ENCODE measurements around the gene ITPRID1. TPM values are rescaled to one million over a fixed set of nuclear protein-coding genes. Genes with fewer than 3 reads are reported as not detected.
"Not testable (repeated sequence)": the region's sequence is repeated elsewhere in the genome, so short reads cannot be mapped to it uniquely, and the experiment has no call there.

ITPRID1 gene
- polyA plus RNA-seq (2013, experiment 1 of 2), result 0.80 TPM
- 0.32 TPM for polyA plus RNA-seq (2013, experiment 2 of 2)

GRCh38 chr7:31513790-31514189 is at the start of gene ITPRID1:
ITPRID1 (plus strand) TSS chr7:31514090; CDS start chr7:31553025, 38,935 bp downstream.
- H3K9ac ChIP-seq (ENCODE audit: low read depth, low read length), result no peak within 1 kb of the TSS
- H3K36me3 ChIP-seq (ENCODE audit: insufficient read depth, low read length), result no peaks in the 10 kb centered on the region
- H3K4me1 ChIP-seq (ENCODE audit: insufficient read depth, low read length), result no peaks in the 10 kb centered on the region
- no peak within 1 kb of the TSS for H3K27ac ChIP-seq (ENCODE audit: low read depth, low read length)
- H3K4me3 ChIP-seq (ENCODE audit: low read length), result no peak within 1 kb of the TSS
- H3K27me3 ChIP-seq (ENCODE audit: insufficient read depth, low read length), result no peaks in the 10 kb centered on the region
- H3K9me3 ChIP-seq (ENCODE audit: insufficient read depth, low read depth, low read length), result peaks cover 12% of the 10 kb centered on the region; the same call in 1 of the 2 replicates
- 91% methylated on average over 4 of the region's 4 CpGs for WGBS

GRCh38 chr7:31464601-31465000 is 49.3 kb upstream of the ITPRID1 start:
- Histone ChIP-seq H3K36me3 (ENCODE audit: insufficient read depth, low read length) (no peaks in the 10 kb centered on the region), H3K27me3 (ENCODE audit: insufficient read depth, low read length) (peaks cover 52% of the 10 kb centered on the region), H3K4me1 (ENCODE audit: insufficient read depth, low read length) (peaks cover 29% of the 10 kb centered on the region), H3K9ac (ENCODE audit: low read depth, low read length) (no peak overlapping the region), H3K4me3 (ENCODE audit: low read length) (no peak overlapping the region), H3K9me3 (ENCODE audit: insufficient read depth, low read depth, low read length) (no peaks in the 10 kb centered on the region), H3K27ac (ENCODE audit: low read depth, low read length) (no peak overlapping the region)
- WGBS, result 60% methylated on average over 1 of the region's 1 CpG

- no peak overlapping the region for H3K4me3 ChIP-seq (ENCODE audit: low read length)
- H3K9me3 ChIP-seq (ENCODE audit: insufficient read depth, low read depth, low read length), result no peaks in the 10 kb centered on the region
- H3K9ac ChIP-seq (ENCODE audit: low read depth, low read length), result no peak overlapping the region
- no peaks in the 10 kb centered on the region for H3K36me3 ChIP-seq (ENCODE audit: insufficient read depth, low read length)
- WGBS, result 80% methylated on average over 3 of the region's 3 CpGs
- H3K27ac ChIP-seq (ENCODE audit: low read depth, low read length), result peak overlapping the region; percentile 68; the same call in 1 of the 2 replicates
- H3K27me3 ChIP-seq (ENCODE audit: insufficient read depth, low read length), result peaks cover 46% of the 10 kb centered on the region
- peaks cover 29% of the 10 kb centered on the region for H3K4me1 ChIP-seq (ENCODE audit: insufficient read depth, low read length)
Observed at GRCh38 chr7:31465285-31465684, 48.6 kb upstream of the ITPRID1 start.

- 22% methylated on average over 1 of the region's 1 CpG for WGBS
- Histone ChIP-seq H3K9ac (ENCODE audit: low read depth, low read length) (0 out of 2 replicates have a peak overlapping the region, but pooled peaks have one; percentile 31), H3K4me1 (ENCODE audit: insufficient read depth, low read length) (peaks cover 29% of the 10 kb centered on the region), H3K9me3 (ENCODE audit: insufficient read depth, low read depth, low read length) (no peaks in the 10 kb centered on the region), H3K27ac (ENCODE audit: low read depth, low read length) (peak overlapping the region; percentile 90; the same call in 1 of the 2 replicates), H3K27me3 (ENCODE audit: insufficient read depth, low read length) (peaks cover 38% of the 10 kb centered on the region), H3K36me3 (ENCODE audit: insufficient read depth, low read length) (no peaks in the 10 kb centered on the region), H3K4me3 (ENCODE audit: low read length) (0 out of 2 replicates have a peak overlapping the region, but pooled peaks have one; percentile 4)
Observed at GRCh38 chr7:31466036-31466435, 47.9 kb upstream of the ITPRID1 start.

- peaks cover 11% of the 10 kb centered on the region for H3K4me1 ChIP-seq (ENCODE audit: insufficient read depth, low read length)
- not testable (repeated sequence) for H3K4me3 ChIP-seq (ENCODE audit: low read length); H3K27ac ChIP-seq (ENCODE audit: low read depth, low read length); H3K9me3 ChIP-seq (ENCODE audit: insufficient read depth, low read depth, low read length); H3K27me3 ChIP-seq (ENCODE audit: insufficient read depth, low read length); H3K9ac ChIP-seq (ENCODE audit: low read depth, low read length); H3K36me3 ChIP-seq (ENCODE audit: insufficient read depth, low read length)
- 74% methylated on average over 8 of the region's 8 CpGs for WGBS
Observed at GRCh38 chr7:31470883-31471282, 43.0 kb upstream of the ITPRID1 start.

- WGBS, result 40% methylated on average over 1 of the region's 1 CpG
- H3K27me3 ChIP-seq (ENCODE audit: insufficient read depth, low read length), result no peaks in the 10 kb centered on the region
Observed at GRCh38 chr7:31475368-31475767, 38.5 kb upstream of the ITPRID1 start.

GRCh38 chr7:31476073-31476745 is 37.7 kb upstream of the ITPRID1 start:
- Histone ChIP-seq H3K4me1 (ENCODE audit: insufficient read depth, low read length) (peaks cover 10% of the 10 kb centered on the region), H3K27me3 (ENCODE audit: insufficient read depth, low read length) (no peaks in the 10 kb centered on the region), H3K36me3 (ENCODE audit: insufficient read depth, low read length) (no peaks in the 10 kb centered on the region), H3K9me3 (ENCODE audit: insufficient read depth, low read depth, low read length) (no peaks in the 10 kb centered on the region), H3K9ac (ENCODE audit: low read depth, low read length) (no peak overlapping the region), H3K4me3 (ENCODE audit: low read length) (no peak overlapping the region), H3K27ac (ENCODE audit: low read depth, low read length) (no peak overlapping the region)
- WGBS, result 95% methylated on average over 7 of the region's 7 CpGs

More at GRCh38 chr7:31475368-31475767, 38.5 kb upstream of the ITPRID1 start:
- no peaks in the 10 kb centered on the region for H3K36me3 ChIP-seq (ENCODE audit: insufficient read depth, low read length)
- H3K27ac ChIP-seq (ENCODE audit: low read depth, low read length), result no peak overlapping the region
- H3K4me3 ChIP-seq (ENCODE audit: low read length), result no peak overlapping the region
- H3K9me3 ChIP-seq (ENCODE audit: insufficient read depth, low read depth, low read length), result no peaks in the 10 kb centered on the region
- H3K9ac ChIP-seq (ENCODE audit: low read depth, low read length), result no peak overlapping the region
- peaks cover 10% of the 10 kb centered on the region for H3K4me1 ChIP-seq (ENCODE audit: insufficient read depth, low read length)

- H3K9ac ChIP-seq (ENCODE audit: low read depth, low read length), result no peak overlapping the region
- H3K4me3 ChIP-seq (ENCODE audit: low read length), result no peak overlapping the region
- H3K27ac ChIP-seq (ENCODE audit: low read depth, low read length), result no peak overlapping the region
- H3K4me1 ChIP-seq (ENCODE audit: insufficient read depth, low read length), result peaks cover 10% of the 10 kb centered on the region
- 95% methylated on average over 11 of the region's 11 CpGs for WGBS
- no peaks in the 10 kb centered on the region for H3K9me3 ChIP-seq (ENCODE audit: insufficient read depth, low read depth, low read length)
- H3K27me3 ChIP-seq (ENCODE audit: insufficient read depth, low read length), result no peaks in the 10 kb centered on the region
- H3K36me3 ChIP-seq (ENCODE audit: insufficient read depth, low read length), result no peaks in the 10 kb centered on the region
Observed at GRCh38 chr7:31476941-31477677, 36.8 kb upstream of the ITPRID1 start.

GRCh38 chr7:31478018-31478417 is 35.9 kb upstream of the ITPRID1 start:
- Histone ChIP-seq H3K36me3 (ENCODE audit: insufficient read depth, low read length) (no peaks in the 10 kb centered on the region), H3K4me1 (ENCODE audit: insufficient read depth, low read length) (peaks cover 10% of the 10 kb centered on the region), H3K9ac (ENCODE audit: low read depth, low read length) (no peak overlapping the region), H3K27me3 (ENCODE audit: insufficient read depth, low read length) (no peaks in the 10 kb centered on the region), H3K27ac (ENCODE audit: low read depth, low read length) (no peak overlapping the region), H3K4me3 (ENCODE audit: low read length) (no peak overlapping the region), H3K9me3 (ENCODE audit: insufficient read depth, low read depth, low read length) (no peaks in the 10 kb centered on the region)
- 56% methylated on average over 2 of the region's 3 CpGs for WGBS

GRCh38 chr7:31478721-31479120 is 35.2 kb upstream of the ITPRID1 start:
- peaks cover 10% of the 10 kb centered on the region for H3K4me1 ChIP-seq (ENCODE audit: insufficient read depth, low read length)
- H3K9me3 ChIP-seq (ENCODE audit: insufficient read depth, low read depth, low read length), result no peaks in the 10 kb centered on the region
- no peaks in the 10 kb centered on the region for H3K36me3 ChIP-seq (ENCODE audit: insufficient read depth, low read length)
- no peaks in the 10 kb centered on the region for H3K27me3 ChIP-seq (ENCODE audit: insufficient read depth, low read length)
- no peak overlapping the region for H3K4me3 ChIP-seq (ENCODE audit: low read length)
- no peak overlapping the region for H3K9ac ChIP-seq (ENCODE audit: low read depth, low read length)
- 71% methylated on average over 6 of the region's 6 CpGs for WGBS
- H3K27ac ChIP-seq (ENCODE audit: low read depth, low read length), result no peak overlapping the region

- Histone ChIP-seq H3K4me1 (ENCODE audit: insufficient read depth, low read length) (no peaks in the 10 kb centered on the region), H3K9me3 (ENCODE audit: insufficient read depth, low read depth, low read length) (no peaks in the 10 kb centered on the region), H3K9ac (ENCODE audit: low read depth, low read length) (no peak overlapping the region), H3K27me3 (ENCODE audit: insufficient read depth, low read length) (no peaks in the 10 kb centered on the region), H3K4me3 (ENCODE audit: low read length) (no peak overlapping the region), H3K27ac (ENCODE audit: low read depth, low read length) (no peak overlapping the region), H3K36me3 (ENCODE audit: insufficient read depth, low read length) (no peaks in the 10 kb centered on the region)
- 74% methylated on average over 6 of the region's 6 CpGs for WGBS
Observed at GRCh38 chr7:31487071-31487470, 26.8 kb upstream of the ITPRID1 start.

All from HUES64 (cell line).